ENCODE measurements around the gene CABCOCO1.
A peak's percentile ranks its signal among the peaks of the same experiment; 100 is the strongest.
"Not testable (repeated sequence)": the region's sequence is repeated elsewhere in the genome, so short reads cannot be mapped to it uniquely, and the experiment has no call there.

The CABCOCO1 gene

DNA sequence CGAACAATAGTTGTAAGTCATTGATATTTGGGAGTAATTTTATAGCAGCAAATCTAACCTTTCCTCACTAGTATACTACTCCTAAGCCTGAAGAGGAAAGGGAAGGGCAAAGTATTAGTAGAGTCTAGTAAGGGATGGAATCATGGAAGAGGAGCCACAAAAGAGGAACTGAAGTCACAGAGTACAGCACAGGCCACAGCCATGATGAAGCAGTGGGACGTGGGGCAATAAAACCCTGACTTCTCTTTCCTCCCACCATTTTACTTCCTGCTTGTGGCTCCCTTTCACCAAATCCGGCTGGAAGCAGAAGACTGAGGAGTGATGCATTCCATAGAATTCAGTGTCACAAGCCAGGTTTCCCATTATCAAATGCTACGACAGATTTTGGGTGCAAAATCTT, 58.7 kb downstream of the CABCOCO1 start:
- DNase-seq = peak; percentile 25

DNA sequence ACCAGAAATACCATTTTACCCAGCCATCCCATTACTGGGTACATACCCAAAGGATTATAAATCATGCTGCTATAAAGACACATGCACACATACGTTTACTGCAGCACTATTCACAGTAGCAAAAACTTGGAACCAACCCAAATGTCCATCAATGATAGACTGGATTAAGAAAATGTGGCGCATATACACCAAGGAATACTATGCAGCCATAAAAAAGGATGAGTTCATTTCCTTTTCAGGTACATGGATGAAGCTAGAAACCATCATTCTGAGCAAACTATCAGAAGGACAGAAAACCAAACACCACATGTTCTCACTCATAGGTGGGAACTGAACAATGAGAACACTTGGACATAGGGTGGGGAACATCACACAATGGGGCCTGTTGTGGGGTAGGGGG, 62.5 kb downstream of the CABCOCO1 start:
- DNase-seq = not testable (repeated sequence)

DNA sequence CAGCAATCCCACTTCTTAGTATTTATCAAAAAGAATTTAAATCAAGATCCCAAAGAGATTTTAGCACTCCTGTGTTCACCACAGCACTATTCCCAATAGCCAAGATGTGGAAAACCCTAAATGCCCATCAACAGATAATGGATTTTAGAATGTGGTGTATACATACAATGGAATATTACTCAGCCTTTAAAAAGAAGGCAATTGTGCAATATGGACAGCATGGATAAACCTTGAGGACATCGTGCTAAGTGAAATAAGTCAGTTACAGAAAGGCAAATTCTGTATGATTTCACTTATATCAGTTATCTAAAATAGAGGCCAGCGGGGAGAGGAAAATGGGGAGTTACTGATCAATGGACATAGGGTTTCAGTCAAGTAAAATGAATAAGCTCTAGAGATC, 66.9 kb downstream of the CABCOCO1 start:
- DNase-seq = no peak

DNA sequence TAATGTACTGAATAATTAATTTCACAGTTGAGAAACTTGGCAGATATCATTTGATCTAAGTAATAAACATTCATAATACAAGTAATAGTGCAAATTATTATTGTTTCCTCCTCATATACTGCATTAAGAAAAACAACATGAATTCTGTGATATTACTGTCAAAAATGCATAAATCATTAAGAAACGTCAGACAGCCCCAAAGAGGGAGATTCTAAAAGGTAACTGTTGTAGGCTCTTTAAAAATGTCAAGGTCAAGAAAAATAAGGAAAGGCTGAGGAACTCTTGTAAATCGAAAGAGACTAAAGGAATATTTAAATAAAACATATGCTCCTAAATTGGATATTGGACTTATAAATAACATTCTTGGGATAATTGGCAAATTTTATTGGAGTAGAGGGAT, 67.9 kb downstream of the CABCOCO1 start:
- no peak for DNase-seq

DNA sequence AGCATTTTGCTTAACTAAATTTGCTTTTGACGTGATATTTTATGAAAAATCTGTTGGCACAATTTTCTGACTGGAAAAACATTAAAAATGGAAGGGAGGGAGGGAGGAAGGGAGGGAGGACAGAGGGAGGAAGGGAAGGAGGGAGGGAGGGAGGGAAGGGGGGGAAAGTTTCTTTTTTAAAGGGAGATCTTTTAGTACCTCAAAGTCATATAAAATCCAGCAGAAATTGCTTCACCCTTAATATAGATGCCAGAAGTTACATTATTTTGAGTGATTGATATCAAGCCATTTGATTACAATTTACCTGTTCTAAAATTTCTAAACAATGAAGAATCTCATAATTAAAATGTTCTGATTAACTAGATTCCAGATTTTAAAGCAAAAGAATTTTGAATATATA, 68.9 kb downstream of the CABCOCO1 start:
- no peak for DNase-seq

DNA sequence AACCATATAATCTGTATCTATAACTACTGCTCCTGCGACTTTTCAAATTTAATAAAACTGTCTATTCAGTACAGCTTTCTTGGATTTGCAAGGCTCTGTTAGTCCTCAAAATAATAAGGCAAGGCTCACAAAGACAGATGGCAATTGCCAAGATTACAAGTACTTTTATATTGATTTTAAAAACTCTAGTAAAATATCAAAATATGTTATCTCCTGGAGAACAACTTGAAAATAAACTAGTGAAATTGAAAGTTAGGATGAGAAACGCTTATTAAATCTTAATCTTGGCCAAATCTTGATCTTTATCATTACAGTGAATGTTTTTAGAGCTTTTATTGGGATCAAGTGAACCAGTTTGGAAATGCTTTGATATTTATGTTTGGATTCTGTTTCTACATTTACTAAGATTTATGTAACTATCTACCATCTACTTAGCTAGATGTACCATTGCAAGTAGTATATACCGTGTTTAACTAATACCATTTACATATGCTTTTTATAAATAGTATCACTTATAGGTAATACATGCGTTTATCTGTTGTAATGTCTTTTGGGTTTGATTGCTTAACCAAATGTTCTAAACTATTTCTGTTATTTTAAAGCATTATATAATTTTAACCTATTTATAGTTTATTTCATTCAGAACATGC, 70.0 kb downstream of the CABCOCO1 start:
- DNase-seq = no peak

DNA sequence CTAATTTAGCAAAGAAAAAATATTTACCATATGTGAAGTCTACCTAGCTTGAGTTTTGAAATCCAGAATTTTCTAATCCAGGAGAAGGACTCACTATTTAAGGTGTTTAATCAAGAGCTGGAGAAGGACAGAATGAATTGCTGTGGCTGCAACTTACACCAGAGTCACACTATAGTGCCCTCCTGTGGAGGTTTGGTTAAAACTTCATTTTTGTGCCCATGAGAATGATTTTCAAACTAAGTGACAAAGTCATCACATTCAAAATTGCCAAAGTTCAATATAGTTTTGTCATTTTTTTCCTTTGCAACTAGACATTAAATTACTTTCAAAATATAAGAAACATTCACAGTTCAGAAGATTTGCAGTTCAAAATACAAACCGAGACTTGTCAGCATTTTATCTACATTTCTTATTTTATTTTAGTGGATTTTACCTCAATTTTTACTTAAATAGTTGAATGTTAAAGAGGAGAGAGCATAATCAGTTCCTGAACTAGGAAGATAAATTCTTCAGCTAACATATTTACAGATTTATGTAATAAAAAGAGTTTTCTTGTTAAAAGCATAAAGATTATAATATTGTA, 70.7 kb downstream of the CABCOCO1 start:
- DNase-seq = no peak

DNA sequence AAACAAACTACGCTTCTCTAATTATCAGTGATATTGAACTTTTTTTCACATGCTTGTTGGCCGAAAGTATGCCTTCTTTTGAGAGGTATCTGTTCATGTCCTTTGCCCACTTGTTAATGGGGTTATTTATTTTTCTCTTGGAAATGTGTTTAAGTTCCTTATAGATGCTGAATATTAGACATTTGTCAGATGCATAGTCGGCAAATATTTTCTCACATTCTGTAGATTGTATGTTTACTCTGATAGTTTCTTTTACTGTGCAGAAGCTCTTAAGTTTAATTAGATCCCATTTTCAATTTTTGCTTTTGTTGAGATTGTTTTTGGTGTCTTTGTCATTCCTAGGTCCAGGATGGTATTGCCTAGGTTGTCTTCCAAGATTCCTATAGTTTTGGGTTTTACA, 73.2 kb downstream of the CABCOCO1 start:
- DNase-seq = no peak

DNA sequence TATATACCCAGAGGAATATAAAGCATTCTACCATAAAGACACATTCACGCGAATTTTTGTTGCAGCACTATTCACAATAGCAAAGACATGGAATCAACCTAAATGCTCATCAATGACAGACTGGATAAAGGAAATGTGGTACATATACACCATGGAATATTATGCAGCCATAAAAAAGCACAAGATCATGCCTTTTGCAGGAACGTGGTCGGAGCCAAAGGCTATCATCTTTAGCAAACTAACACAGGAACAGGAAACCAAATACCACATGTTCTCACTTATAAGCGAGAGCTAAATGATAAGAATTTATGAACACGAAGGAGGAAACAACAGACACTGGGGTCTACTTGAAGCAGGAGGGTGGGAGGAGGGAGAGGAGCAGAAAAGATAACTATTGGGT, 74.7 kb downstream of the CABCOCO1 start:
- DNase-seq = not testable (repeated sequence)

DNA sequence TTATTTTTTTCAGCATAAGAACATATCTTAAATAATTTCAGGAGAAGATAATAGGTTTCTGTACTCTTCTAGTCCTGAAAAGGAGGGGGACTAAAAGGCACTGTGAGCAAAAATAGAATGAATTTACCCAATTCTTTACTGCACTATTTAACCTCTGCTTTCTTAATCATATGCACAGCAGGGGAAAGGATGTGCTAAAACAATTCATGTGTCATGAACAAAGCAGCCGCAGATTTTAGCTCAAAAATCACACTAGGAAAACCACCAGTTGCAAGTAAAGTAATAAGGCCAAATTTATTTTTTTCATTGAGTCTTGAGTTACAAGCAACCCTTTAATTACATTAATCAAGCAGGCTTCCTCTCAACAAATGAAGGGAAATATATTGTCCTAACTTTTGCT, 80.1 kb downstream of the CABCOCO1 start:
- DNase-seq = no peak

DNA sequence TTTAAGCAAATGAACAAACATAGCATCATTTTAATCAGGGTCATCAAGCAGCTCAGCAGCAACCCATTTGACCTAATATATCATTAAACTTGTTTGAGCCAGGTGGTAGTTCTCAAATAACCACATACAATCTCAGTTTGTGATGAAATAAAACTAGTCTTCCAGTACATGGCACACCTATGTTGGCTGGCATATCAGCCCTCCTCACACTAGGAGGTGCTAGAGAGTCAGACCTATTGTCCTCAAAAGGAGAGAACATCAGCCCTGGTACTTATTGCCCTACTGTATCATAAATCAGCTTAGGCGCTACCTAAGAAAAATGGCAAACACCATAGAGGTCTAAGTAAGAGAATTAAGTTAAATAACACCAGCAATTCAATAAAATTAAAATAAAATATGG, 81.7 kb downstream of the CABCOCO1 start:
- DNase-seq = peak; percentile 9

DNA sequence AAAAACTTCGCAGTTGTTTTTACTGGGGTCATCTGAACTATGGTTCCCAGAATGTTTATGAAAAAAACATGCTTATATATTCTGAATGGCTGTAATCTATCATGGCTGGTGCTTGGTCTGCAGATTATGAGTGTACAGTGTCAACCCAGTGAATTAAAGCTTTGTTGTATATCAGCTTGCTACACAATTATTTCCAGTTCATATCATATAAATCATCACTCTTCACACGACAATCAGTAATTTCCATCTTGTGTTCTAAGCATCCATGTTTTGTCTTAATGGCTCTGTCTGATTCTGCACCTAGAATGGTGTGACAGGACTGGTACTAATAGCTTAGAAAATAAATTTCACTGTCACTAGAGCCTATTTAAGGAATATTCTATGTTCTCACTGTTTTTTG, 83.6 kb downstream of the CABCOCO1 start:
- no peak for DNase-seq

DNA sequence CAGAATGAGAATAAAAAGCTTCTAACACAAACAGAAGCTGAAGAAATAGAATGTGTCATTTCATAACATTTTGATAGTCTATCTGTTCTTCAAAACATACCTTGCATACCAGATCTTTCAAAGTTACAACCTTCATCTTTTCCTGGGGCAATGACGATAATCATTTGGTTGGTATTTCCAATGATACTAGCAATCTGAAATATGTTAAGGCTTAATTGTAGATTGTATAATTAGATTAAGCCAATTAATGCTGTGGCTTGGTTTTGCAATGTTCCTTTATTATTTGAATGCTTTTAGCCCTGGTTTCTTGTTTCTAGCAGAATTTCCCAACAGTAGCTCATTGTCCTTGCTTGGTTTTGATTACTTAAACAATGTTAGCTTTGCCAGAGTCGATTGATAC, 84.6 kb downstream of the CABCOCO1 start:
- DNase-seq = no peak

DNA sequence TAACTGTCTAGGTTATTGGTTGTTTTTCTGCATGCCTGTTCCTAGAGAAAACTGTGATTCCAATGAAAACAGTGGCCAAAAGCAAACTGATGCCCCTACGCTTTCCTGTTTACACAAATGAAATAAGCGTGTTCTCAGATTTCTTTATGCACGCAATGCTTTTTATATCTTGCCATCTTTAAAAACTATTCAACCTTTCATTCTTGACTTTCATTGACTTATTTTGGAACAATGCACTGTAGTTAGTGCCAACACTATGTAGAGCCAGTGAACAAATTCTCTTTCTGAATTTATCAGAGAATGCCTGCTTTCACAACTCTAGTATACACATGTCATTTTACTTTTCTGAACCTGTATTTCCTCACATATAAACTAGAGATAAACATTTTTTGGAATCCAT, 86.6 kb downstream of the CABCOCO1 start:
- no peak for DNase-seq

DNA sequence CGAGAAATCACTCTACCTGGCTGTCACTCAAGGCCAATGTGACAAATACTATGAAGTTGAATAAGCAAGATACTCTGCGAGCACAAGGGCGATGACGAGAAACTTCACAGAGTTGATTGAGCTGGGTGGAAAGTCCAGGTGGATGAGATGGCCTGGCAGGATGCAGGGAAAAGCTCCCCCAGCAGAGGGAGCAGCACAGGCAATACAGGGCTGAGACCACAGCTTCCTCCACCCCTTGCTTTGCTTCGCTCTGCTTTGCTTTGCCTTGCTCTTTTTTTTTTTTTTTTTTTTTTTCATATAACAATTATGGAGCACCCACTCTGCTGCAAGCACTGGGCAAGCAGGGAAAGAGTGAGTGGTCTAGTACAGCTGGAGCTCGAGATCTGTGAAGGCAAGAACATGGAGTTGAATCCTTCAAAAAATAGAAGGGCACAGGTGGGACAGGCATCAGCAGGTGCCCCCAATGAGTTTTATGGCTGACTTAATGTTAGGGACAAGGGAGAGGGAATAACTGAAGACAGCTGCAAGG, 88.3 kb downstream of the CABCOCO1 start:
- peak; percentile 44 for DNase-seq

DNA sequence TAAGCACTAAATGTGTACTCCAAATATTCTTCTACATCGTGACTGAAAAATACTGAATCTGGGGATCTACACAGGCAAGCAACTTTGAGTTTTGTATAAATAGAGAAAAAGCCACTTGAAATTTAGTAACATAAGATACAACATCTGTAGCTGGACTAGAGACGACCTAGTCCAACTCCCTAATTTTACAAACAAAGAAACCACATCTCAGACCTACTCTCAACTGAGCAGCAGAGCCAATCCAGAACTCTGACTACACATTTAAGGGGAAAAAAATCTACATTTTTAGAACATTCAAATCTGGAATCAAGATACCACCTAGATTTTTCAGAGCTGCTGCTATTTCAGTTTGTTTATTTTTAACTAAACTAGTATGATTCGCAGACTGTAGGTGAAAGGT, 88.9 kb downstream of the CABCOCO1 start:
- DNase-seq = no peak

DNA sequence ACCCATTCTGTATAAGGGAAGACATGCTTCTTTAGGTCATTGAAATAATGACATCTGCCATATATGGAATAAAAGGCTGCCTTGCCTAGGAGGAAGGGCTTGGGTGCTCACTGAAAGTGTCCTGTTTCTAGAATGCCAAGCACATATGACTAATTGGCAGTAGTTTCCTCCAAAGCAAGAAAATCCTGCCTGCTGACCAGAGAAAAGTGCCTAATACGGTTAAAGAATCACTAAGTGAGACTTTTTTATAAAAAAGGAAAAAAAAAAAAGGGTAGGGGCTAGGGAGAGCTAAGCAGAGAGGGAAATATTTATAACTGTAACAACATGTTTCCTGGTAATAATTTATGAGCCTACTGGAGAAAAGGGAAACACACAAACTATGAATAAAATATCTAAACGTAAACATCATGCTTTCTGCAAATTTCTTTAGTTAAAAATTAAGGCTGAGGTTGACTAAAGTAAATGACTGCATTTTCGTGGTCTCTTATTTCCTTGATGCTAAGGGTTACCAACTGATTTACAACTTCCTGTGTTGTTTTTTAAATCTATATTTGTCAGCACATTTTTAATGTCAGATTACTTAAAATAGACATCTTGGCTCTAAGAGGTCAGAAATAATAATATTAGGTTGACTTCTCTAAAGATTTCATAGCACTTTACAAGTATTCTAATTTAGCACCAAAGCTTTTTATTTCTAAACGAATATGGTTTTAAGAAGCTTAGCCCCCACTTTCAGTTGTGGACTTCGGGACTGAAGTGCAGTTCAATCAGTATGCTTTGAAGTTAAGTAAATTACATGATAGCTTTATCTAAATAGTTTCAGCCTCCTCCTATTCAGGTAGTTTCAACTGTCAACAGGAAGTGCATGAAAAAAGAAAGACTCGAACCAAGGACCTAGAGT, 89.6 kb downstream of the CABCOCO1 start:
- no peak for DNase-seq

DNA sequence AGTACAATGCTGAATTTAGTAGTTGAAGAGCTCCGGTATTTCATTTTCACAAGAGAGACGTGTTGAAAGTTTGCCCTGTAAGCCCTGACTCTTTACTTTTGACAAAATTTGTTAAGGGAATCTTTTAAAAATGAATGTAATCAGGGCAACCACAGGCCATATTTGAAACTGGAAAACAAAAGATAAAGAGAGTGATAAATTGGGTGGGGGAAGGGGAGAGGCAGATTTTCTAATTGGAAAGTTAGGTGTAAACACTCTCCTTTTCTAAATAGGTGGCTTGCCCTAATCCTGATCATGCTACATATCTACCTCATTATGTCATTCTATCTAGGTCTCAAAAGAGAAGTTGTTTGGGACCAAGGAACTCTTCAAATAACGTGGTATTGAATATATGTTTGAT, 90.7 kb downstream of the CABCOCO1 start:
- DNase-seq = no peak

DNA sequence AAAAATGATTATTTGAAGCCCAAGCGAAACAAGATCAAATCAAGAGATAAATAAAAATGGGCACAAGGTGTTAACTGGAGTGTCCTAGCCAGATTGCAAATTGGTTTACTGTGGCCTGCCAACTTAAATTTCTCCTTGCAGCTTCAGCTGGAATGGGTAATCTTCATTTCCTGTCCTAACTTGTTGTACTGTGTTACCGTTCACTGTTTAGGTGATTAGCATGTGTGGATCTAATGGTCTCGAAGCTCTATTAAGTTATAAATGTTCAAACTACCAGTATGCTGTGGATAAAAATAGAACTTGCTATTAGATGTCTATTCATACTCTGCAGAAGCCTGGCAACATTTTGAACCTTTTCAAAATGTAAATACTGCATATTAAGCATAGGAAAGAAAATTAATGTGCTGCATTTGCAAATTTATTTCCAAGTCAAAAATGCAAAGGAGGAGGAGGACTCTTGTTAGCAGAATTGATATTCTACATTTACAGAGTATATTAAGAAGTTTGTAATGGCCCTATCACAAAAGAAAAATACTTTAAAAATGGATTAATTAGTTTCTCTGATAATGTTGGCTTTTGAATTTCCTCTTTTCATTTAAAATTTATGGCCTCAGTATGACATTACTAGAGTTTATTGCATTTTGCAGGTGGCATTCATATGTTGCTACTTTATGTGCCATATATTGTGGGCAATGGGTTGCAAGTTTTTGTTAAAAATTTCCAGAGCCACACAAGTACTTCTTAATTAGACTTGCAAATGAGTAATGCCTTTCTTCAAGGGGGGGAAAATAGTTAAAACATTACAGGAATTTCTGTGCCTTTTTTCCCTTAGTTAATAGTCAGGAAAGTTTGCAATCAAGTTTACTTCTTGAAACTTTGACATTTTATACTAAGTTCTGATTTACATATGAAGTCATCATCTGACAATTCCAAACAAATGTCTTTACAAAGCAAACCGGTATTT, 92.1 kb downstream of the CABCOCO1 start:
- no peak for DNase-seq

DNA sequence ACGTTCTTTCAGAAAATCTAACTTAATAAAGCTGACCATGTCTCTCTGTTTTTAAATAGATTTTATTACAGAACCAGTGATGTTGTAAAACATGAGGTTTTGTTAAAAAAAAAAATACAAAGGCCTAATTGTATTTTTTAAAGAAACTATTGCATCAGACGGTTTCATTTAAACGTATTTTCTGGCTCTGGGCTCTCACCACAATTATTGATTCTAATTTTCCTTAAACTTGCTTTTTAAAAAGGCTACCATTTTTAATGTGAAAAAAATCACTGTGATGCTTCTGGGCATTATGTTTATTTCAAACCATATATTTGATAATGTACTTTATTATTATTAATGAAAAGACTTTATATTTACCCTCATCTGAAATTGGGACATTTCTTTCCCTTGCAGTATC, 94.3 kb downstream of the CABCOCO1 start:
- DNase-seq = no peak

DNA sequence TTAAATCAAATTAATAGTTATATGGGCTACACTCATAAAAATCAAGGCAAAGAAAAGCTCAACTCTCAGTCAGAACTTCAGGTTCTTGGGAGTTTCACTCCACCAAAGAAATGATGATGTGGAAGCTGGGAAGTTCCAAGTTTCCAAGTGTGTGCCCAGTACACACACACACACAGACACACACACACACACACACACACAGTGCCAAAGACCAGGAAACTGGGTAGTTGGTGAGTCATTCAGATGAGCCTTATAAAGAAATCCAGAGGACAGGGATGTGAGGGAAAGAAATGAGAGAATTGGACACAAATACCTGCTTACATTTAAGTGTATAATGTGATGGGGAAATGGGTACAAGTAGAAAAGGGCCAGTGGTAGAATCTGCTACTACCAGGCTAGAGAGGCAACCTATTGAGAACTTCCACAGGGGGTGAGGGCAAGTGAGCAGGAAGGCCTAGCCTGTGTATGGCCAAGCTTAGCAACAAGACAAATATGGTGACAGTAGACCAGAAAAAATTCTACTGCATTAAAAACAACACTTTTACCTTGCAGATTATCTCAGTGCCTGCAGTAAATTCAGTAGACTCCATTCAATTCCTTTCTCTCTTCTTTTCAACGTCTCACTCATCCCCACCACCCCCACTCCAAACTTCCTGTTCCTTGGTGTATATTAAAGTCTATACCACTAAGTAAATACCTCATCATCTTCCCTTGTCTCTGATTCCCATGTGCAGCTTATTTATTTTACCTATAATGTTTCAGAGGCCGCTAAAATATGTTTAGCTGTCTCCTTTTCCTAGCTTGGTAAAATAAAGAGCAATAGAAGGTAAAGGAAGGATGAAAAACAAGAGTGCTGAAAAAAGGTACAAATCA, 95.0 kb downstream of the CABCOCO1 start:
- no peak for DNase-seq

DNA sequence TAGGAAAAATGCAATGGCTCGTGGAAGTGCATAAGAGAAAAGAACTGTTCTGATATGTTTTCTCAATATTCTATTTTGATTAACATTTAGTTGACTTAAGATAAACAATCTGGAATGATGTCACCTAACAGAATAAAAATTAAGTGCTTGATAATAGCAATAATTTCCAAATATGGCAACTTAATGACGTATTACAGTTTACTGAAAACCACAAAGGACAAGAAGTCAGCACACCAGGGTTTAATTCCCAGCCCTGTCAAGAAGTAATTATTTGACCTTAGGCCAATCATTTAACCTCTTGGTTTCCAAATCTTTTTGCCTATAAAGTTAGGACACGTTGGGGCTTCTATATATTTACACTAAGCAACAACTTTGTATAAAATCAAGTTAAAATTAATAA, 95.7 kb downstream of the CABCOCO1 start:
- no peak for DNase-seq
